Measurements from ENCODE around the gene CEP83. TPM values are rescaled to one million over a fixed set of nuclear protein-coding genes. Genes with fewer than 3 reads are reported as not detected.

CEP83 gene
- polyA plus RNA-seq, 1 donor (not counting 4 experiments of a cell fraction or from before 2014, with no cell fraction given) = 9.5 TPM

- H3K27me3 ChIP-seq (ENCODE audit: control insufficient read depth, extremely low read depth, insufficient read depth, low read length) = peaks cover 12% of the 10 kb centered on the region
- no peaks in the 10 kb centered on the region for H4K20me1 ChIP-seq (ENCODE audit: control insufficient read depth, extremely low read depth, insufficient read depth, low read length)
- H2AFZ ChIP-seq (ENCODE audit: control insufficient read depth, low read length) = no peak overlapping the region
- no peak overlapping the region for H3K9ac ChIP-seq (ENCODE audit: control insufficient read depth, extremely low read depth, insufficient read depth, low read length)
- dilution Hi-C loops (cut with MboI; ENCODE audit: extremely low pct_ligation_motif_present, low sequenced_read_pairs) = no loop called here
- no peaks in the 10 kb centered on the region for H3K9me3 ChIP-seq (ENCODE audit: control insufficient read depth, low read depth, low read length)
- H3K4me1 ChIP-seq (ENCODE audit: control insufficient read depth, extremely low read depth, insufficient read depth, low read length) = peaks cover 9% of the 10 kb centered on the region
- H3K4me2 ChIP-seq (ENCODE audit: control insufficient read depth, extremely low read depth, insufficient read depth, low read depth, low read length) = no peak overlapping the region
- H3K4me3 ChIP-seq (ENCODE audit: control insufficient read depth in 2 of 3, extremely low read depth in 1 of 3, insufficient read depth in 2 of 3, low read depth in 1 of 3, low read length in 3 of 3) = no peak overlapping the region
- H3K36me3 ChIP-seq (ENCODE audit: control insufficient read depth in 2 of 2, extremely low read depth in 1 of 2, insufficient read depth in 2 of 2, low read length in 2 of 2) = no peaks in the 10 kb centered on the region
- no peaks in the 10 kb centered on the region for H3K79me2 ChIP-seq (ENCODE audit: control insufficient read depth, insufficient read depth, low read length)
- DNase-seq (ENCODE audit: low read depth, low spot score) (no peak), FAIRE-seq (no peak)
- H3K9me1 ChIP-seq (ENCODE audit: control insufficient read depth, extremely low read depth, insufficient read depth, low read length) = no peaks in the 10 kb centered on the region
- no peak for TF ChIP-seq EZH2 (IDR thresholded peaks at IDR 0.05; ENCODE audit: low read length)
- TF ChIP-seq, protein P1, sequence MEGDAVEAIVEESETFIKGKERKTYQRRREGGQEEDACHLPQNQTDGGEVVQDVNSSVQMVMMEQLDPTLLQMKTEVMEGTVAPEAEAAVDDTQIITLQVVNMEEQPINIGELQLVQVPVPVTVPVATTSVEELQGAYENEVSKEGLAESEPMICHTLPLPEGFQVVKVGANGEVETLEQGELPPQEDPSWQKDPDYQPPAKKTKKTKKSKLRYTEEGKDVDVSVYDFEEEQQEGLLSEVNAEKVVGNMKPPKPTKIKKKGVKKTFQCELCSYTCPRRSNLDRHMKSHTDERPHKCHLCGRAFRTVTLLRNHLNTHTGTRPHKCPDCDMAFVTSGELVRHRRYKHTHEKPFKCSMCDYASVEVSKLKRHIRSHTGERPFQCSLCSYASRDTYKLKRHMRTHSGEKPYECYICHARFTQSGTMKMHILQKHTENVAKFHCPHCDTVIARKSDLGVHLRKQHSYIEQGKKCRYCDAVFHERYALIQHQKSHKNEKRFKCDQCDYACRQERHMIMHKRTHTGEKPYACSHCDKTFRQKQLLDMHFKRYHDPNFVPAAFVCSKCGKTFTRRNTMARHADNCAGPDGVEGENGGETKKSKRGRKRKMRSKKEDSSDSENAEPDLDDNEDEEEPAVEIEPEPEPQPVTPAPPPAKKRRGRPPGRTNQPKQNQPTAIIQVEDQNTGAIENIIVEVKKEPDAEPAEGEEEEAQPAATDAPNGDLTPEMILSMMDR (optimal IDR thresholded peaks at IDR 0.05 in 1 of 3, IDR thresholded peaks at IDR 0.05 in 1 of 3, conservative IDR thresholded peaks at IDR 0.05 in 1 of 3; ENCODE audit: extremely low read depth in 1 of 3, insufficient read depth in 2 of 3, low read length in 3 of 3) = no peak
- no peak overlapping the region for H3K27ac ChIP-seq (ENCODE audit: control insufficient read depth, insufficient read depth, low read length)
Measured at GRCh38 chr12:94264736-94265485, 194.8 kb downstream of the CEP83 start.

GRCh38 chr12:94263905-94264561, 195.6 kb downstream of the CEP83 start:
- no peak for TF ChIP-seq EZH2 (IDR thresholded peaks at IDR 0.05; ENCODE audit: low read length)
- TF ChIP-seq, protein P1 (optimal IDR thresholded peaks at IDR 0.05 in 1 of 3, IDR thresholded peaks at IDR 0.05 in 1 of 3, conservative IDR thresholded peaks at IDR 0.05 in 1 of 3; ENCODE audit: extremely low read depth in 1 of 3, insufficient read depth in 2 of 3, low read length in 3 of 3) = no peak
- H2AFZ ChIP-seq (ENCODE audit: control insufficient read depth, low read length) = no peak overlapping the region
- peaks cover 12% of the 10 kb centered on the region for H3K27me3 ChIP-seq (ENCODE audit: control insufficient read depth, extremely low read depth, insufficient read depth, low read length)
- H3K4me1 ChIP-seq (ENCODE audit: control insufficient read depth, extremely low read depth, insufficient read depth, low read length) = peaks cover 9% of the 10 kb centered on the region
- DNase-seq (ENCODE audit: low read depth, low spot score) (no peak), FAIRE-seq (no peak)
- no peak overlapping the region for H3K4me3 ChIP-seq (ENCODE audit: control insufficient read depth in 2 of 3, extremely low read depth in 1 of 3, insufficient read depth in 2 of 3, low read depth in 1 of 3, low read length in 3 of 3)
- H3K9me3 ChIP-seq (ENCODE audit: control insufficient read depth, low read depth, low read length) = no peaks in the 10 kb centered on the region
- no peak overlapping the region for H3K4me2 ChIP-seq (ENCODE audit: control insufficient read depth, extremely low read depth, insufficient read depth, low read depth, low read length)
- no peaks in the 10 kb centered on the region for H4K20me1 ChIP-seq (ENCODE audit: control insufficient read depth, extremely low read depth, insufficient read depth, low read length)
- no peaks in the 10 kb centered on the region for H3K36me3 ChIP-seq (ENCODE audit: control insufficient read depth in 2 of 2, extremely low read depth in 1 of 2, insufficient read depth in 2 of 2, low read length in 2 of 2)
- no peak overlapping the region for H3K27ac ChIP-seq (ENCODE audit: control insufficient read depth, insufficient read depth, low read length)
- H3K79me2 ChIP-seq (ENCODE audit: control insufficient read depth, insufficient read depth, low read length) = no peaks in the 10 kb centered on the region
- no peak overlapping the region for H3K9ac ChIP-seq (ENCODE audit: control insufficient read depth, extremely low read depth, insufficient read depth, low read length)
- H3K9me1 ChIP-seq (ENCODE audit: control insufficient read depth, extremely low read depth, insufficient read depth, low read length) = no peaks in the 10 kb centered on the region
- dilution Hi-C loops (cut with MboI; ENCODE audit: extremely low pct_ligation_motif_present, low sequenced_read_pairs) = no loop called here
